Brain microvascular endothelial cell (primary cell): ENCODE data around the gene ADCK1.

ENCODE experiments used
- DNase-seq: peaks from one replicate; pipeline ENCODE4 v3.0.0-alpha.2; 2020
- H3K27ac ChIP-seq: fragments of 250-450 bp; sonication (Bioruptor Pico); 2 replicates; pipeline ENCODE4 v1.5.1; 2020; ENCODE audit warnings: mild to moderate bottlenecking, moderate library complexity
- H3K27me3 ChIP-seq: fragments of 250-450 bp; sonication (Bioruptor Pico); replicated peaks from 2 replicates; pipeline ENCODE4 v1.5.1; 2020; ENCODE audit warnings: mild to moderate bottlenecking
- H3K36me3 ChIP-seq: fragments of 250-450 bp; sonication (Bioruptor Pico); replicated peaks from 2 replicates; pipeline ENCODE4 v1.5.1; 2020; ENCODE audit warnings: mild to moderate bottlenecking
- H3K4me3 ChIP-seq: 2 replicates; pipeline ENCODE4 v1.5.1; 2011; ENCODE audit warnings: low read depth, mild to moderate bottlenecking, control low read depth, low read length, moderate library complexity
- in situ Hi-C: cut with HindIII; loops from 2 replicates; pipeline ENCODE4 v1.10.0; 2017; ENCODE audit warnings: low sequenced_read_pairs, low pct_ligation_motif_present
- TF ChIP-seq, protein P1 (sequence below): IDR thresholded peaks from 2 replicates; pipeline ENCODE4 v1.5.1; 2011; ENCODE audit warnings: low read depth, mild to moderate bottlenecking, moderate library complexity, low read length, control low read depth, inconsistent platforms; ENCODE audit errors: missing control alignments

Gene ADCK1

DNA sequence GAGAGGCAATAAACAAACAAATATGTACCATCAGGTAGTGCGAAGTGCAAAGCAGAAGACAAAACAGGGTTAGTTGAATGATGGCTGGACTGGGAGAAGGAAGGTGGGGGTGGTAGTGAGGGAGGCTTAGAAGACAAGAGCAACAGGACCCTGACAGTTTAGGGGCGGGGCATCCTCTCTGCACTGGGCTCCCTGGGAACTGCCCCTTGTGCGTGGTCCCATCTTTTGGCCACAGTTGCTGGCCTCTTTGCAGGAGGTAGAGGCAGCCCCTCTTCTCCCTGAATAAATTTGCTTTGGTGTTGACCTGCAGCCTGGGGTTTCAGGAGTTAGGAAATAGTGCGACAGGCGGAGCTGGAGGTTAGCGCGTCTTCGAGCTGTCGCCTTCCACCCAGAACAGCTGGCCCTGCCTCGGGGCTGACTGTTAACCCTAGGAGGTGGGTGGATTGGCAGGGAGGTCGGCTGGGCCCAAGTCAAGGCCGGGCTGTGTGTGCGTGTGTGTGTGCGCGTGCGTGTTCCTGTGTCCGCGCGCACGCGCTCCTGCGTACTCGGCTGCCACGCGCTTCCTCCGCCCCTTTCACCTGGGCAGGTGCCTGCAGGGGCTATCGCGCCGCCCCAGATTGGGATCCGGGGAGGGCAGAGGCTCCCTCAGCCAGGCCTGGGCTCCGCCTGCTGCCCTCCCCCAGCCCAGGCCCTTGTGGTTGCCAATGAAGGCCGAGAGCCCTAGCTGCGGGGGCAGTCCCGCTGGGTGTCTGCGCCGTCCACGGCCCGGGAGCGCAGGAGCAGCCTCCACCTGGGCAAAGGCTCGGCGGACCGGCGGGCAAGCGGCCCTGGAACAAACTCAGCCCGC, 180.8 kb downstream of the ADCK1 start:
- TF ChIP-seq, protein P1, sequence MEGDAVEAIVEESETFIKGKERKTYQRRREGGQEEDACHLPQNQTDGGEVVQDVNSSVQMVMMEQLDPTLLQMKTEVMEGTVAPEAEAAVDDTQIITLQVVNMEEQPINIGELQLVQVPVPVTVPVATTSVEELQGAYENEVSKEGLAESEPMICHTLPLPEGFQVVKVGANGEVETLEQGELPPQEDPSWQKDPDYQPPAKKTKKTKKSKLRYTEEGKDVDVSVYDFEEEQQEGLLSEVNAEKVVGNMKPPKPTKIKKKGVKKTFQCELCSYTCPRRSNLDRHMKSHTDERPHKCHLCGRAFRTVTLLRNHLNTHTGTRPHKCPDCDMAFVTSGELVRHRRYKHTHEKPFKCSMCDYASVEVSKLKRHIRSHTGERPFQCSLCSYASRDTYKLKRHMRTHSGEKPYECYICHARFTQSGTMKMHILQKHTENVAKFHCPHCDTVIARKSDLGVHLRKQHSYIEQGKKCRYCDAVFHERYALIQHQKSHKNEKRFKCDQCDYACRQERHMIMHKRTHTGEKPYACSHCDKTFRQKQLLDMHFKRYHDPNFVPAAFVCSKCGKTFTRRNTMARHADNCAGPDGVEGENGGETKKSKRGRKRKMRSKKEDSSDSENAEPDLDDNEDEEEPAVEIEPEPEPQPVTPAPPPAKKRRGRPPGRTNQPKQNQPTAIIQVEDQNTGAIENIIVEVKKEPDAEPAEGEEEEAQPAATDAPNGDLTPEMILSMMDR, result no peak
- no peaks in the 10 kb centered on the region for H3K36me3 ChIP-seq
- in situ Hi-C loops, result no loop called here
- DNase-seq, result no peak
- H3K27ac ChIP-seq, result no peak overlapping the region
- H3K4me3 ChIP-seq, result peak overlapping the region; percentile 33
- H3K27me3 ChIP-seq, result no peaks in the 10 kb centered on the region
